Measurements from ENCODE around the gene CTBP2.
A peak's percentile ranks its signal among the peaks of the same experiment; 100 is the strongest.

CTBP2 gene

GRCh38 chr10:125141860-125142484 lies 18.4 kb downstream of the CTBP2 start:
- DNase-seq: no peak

DNA sequence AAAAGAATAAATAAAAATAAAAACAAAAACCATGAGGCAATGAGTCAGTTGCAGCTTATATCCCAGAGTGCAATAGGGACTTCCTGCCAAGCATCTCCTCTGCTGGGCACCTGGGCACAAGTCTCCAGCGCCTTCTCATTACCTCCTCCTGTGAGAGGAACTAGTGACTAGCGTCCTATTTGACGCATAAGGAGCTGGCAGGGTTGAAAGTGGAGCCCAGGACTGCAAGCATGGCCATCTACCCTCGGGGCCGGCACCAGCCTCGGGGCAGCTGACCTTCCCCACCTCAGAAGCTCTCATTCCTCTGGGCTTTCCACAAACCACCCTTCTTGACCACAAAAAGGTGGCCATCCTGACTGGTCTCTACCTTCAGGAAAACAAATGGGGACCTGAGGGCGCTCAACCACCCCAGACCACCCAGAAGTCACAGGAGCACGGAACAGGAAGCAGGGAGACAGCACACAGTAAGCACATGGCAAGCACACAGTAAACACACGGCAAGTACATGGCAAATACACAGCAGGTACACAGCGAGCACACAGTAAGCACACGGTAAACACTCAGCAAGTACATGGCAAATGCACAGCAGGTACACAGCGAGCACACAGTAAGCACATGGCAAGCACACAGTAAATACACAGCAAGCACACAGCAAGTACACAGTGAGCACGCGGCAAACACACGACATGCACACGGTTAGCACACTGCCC lies 19.1 kb downstream of the CTBP2 start:
- DNase-seq: no peak

DNA sequence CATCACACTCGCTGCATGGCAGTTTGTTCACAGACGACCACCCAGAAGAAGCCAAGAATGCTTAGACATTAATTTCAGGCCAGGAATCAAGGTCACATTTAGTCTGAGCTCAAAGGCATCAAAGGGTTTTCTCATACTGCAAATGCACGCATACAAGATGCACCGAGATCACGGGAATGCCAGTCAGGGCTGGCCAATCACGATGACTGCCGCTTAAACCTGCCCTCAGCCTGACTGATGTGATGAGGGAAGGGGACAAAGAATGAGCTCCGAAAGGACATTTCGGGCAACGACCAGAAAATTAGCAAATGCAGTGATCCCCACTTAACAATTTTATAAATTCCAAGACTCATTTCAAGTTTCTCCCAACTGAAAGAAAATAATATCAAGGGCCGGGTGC lies 20.2 kb downstream of the CTBP2 start:
- DNase-seq: no peak

- DNase-seq: no peak
These were observed 22.5 kb downstream of the CTBP2 start for GRCh38 chr10:125137601-125138438.

DNA sequence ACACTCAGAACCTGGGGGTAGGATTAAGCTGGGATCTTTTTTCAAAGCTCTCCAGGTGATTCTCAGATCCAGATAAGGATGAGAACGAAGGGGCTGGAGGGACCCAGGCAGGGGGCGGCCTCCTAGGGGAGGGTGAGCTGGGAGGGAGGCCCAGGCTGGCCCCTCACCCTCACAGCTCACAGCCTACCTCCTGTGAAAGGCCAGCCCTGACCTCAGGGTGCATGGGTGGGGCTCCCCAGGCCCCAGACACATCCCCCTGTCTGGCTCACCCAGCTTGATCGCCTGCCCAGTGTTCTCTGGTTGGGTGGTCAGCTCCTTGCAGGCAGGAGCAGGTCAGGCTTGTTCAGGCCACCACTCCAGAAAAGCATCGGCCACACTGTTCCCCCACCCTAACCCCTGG lies 24.3 kb downstream of the CTBP2 start:
- no peak for DNase-seq

DNA sequence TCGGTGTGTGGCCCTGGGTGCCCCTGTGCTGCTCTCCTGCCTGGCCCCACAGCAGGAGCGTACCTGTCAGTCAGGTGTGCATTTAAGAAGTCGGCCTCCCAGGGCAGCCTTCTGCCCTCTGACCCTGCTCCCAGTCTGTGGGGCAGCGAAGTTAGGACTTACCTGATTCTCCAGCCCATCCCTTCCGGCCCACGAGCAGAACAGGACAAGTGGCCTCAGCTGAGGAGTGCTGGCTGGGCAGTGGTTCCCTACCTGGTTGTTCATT lies 24.7 kb downstream of the CTBP2 start:
- DNase-seq: no peak

DNA sequence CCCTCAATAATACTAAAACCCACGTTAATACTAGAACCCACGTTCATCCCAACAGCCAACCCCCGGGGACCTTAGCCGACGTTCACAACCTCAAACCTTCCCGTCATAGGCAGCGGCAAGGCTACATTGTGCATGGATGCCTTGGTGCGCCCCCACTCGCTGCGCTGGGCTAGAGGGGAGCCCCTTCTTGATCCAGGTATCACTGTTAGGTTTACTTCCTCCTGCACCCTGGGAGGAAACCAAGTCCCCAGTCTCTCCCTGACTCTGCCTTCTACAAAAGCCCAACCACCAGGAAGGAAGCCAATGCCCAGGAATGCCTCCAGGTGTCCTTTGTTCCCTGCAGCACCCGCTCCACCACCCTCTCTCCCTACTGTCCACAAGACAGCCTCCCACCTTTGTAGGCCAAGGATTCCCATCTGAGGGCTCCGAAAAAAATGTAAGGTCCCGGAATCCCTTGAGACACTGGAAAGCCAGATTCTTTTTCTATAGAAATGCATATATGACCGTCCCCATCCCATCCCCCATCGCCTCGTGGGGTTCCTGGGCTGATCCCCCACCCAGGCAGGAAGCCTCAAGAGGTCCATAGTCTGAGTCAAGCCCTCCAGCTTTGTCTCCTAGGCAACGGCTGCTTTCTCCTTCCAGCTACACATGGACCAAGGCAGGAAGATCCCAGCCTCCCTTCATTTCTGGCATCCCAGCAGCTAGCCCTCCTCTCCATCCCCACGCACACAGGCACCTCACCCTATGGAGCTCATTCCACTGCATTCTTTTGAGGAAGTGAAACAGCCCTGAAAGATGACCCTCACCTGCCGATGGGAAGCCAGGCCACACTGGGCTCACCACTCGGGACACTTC lies 25.2 kb downstream of the CTBP2 start:
- no peak for DNase-seq

- no peak for DNase-seq
These were observed 25.9 kb downstream of the CTBP2 start for GRCh38 chr10:125134483-125134848.

DNA sequence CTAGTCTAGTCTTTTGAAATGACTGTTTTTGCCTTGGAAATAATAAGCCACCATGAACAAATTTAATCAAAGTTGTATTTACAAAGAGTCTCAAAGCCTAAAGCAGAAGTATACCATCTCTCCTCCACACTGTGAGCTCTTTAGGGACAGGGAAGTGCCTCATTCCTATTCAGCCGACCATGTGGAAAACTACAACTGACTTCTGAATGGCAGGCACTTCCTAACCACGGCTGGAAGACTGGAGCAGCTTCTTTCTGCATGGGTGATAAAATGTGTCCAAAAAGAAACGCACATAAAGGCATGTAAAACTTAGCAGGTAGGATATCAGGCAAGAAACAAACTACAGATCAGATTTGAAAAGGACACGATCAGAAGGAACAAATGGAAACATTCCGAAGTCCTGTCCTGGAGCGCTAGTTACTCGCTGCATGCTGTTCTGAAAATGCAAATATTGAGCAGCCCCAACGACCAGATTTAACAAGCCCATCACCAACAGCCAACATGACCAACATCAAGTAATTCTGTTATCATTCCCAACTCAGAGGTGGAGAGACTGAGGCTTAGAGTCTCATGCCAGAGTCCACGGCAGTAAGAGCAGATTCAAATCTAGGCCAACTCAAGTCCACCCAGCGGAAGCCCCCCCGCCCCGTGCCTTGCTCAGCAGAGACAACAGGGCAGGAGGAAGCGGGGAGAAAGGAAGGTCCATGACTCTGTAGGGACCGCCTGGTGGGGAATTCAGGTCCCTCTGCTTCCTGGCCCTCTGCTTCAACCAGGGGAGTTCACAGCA lies 26.5 kb downstream of the CTBP2 start:
- DNase-seq: no peak

DNA sequence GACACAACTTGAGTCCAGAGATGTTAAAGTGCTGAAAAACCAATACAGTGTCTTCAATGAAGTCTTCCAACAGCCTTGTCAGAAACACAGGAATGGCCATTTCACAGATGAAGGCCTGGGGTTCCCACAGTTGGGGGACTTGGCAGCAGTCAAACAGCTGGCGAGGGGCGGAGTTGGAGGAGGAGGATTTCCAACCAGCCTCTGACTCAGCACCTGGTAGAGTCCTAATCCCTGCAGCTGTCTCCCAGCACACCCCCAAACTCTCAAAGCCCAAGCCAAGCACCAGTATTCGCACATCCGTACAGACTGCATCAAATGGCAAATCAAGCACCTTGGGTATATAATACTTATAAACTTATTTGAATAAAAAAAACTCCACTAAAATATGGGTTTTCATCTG lies 28.0 kb downstream of the CTBP2 start:
- no peak for DNase-seq

DNA sequence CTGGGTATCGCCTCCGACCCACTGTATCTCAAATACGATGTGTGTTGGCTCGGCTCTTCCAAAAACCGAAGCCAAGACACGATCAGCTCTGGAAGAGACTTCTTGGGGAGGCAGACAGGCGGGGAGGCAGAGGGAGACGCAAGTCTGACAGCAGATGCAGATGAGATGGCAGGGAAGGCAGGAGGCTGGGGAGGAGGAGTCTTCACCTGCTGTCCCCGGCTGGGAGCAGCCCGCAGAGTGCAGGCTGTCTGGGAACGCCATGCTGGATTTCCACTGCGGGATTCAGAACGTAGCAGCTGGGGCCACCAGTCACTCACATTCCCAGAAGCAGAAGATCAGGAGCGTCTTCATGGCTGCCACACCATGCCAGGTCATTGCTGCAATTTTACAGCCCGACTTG lies 29.4 kb downstream of the CTBP2 start:
- DNase-seq: no peak

DNA sequence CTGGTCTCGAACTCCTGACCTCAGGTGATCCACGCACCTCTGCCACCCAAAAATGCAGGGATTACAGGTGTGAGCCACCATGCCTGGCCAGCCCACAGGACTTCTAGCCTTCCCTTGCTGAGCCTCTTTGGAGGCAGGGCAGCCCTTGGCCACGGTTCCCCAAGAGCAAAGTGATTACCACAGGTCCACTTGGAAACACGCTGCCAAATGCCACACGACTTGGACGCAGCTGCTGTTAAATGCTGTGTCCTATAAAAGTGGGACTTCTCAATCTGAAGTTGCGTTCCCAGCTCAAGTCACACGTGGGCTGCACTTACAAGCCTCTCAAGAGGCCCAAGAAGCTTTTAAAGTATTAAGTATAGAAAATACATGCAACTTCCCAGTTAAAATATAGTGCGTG lies 30.1 kb downstream of the CTBP2 start:
- DNase-seq: no peak

GRCh38 chr10:125129076-125129458 lies 31.3 kb downstream of the CTBP2 start:
- no peak for DNase-seq

DNA sequence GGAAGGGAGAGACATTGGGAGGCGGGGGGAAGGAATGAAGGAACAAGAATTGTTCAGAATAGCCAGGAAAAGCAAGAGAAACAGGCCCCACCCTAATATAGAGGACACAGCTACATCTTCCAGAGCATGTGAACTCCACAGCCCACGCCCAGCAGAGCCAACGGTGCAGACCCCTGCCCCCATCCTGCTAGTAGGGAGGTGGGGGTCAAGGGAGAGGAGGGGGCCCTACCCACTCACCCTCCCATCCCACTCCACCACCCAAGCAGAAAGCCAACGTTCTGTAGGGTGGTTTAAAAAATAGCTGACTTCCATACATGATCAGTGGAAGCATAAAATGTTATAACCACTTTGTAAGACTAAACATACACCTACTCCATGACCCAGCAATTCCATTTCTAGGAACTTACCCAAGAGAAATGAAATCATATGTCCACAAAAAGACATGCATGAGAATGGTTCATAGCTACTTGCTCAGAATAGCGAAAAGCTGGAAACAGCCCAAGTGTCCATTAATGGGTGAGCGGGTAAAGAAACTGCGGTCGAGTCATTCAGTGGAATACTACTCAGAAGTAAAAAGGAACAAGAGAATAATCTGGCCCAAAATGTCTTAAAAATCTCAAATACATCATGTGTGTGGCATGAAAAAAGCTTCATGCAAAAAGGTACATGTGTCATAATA lies 31.8 kb downstream of the CTBP2 start:
- no peak for DNase-seq

DNA sequence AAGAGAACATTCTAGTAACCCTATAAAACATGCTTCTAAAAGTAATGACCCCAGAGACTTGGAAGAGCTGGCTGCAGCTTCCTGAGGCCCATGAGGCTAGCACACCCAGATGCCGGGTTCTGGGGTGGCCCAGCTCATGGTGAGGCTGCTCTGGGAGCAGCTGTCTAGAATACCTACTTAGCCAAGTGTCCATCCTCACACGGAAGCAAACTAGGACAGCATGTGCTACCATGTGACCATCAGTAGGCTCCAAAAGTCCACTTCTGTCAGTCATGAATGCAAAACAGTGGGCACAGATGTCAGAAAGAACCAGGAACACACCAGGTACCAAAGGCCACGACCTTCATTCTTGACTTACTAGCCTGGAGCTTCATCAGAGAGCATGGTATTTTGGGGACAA lies 32.4 kb downstream of the CTBP2 start:
- DNase-seq: no peak

- no peak for DNase-seq
These were observed 33.3 kb downstream of the CTBP2 start for GRCh38 chr10:125127110-125127509.

- no peak for DNase-seq
These were observed 34.2 kb downstream of the CTBP2 start for GRCh38 chr10:125125951-125126735.

DNA sequence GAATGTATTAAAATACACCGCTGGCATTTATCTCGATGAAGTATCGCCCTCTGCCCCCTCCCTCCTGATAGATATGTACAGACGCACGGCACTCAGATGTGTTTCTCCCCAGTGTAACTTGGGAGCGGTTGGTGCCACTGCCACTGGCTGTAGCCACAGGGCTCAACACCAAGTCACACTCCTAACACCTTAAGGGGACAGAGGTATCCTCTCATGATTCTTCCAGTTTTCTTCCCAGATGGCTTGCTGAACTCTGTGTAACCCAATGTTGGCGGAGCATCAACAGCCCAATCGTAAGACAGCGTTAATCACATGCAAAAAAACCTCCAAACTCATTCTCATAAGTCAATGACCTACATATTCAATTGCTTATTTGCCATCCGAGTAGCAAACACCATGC lies 35.5 kb downstream of the CTBP2 start:
- no peak for DNase-seq

GRCh38 chr10:125124115-125124487 lies 36.3 kb downstream of the CTBP2 start:
- no peak for DNase-seq

- DNase-seq: peak; percentile 82
These were observed 36.8 kb downstream of the CTBP2 start for GRCh38 chr10:125123476-125124114.

DNA sequence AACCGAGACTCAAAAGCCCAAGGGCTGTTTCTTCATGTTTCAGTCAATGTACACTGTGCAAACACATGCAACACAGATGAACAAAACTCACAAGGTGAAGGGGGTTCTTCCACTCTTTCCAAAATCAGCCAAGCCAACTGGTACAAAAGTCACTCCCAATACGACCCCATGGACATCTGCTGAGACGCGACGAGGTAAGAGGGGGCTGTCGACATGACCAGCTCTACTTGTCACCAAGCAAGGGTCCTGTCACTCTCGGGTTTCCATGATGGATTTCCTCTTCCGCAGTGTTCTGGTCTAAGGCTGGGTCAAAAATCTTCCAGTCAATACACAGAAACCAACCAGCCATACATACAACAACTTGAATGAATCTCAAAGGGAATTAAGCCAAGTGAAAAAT lies 37.8 kb downstream of the CTBP2 start:
- no peak for DNase-seq
